ENCODE measurements around the gene ALX4.

ALX4 gene

DNA sequence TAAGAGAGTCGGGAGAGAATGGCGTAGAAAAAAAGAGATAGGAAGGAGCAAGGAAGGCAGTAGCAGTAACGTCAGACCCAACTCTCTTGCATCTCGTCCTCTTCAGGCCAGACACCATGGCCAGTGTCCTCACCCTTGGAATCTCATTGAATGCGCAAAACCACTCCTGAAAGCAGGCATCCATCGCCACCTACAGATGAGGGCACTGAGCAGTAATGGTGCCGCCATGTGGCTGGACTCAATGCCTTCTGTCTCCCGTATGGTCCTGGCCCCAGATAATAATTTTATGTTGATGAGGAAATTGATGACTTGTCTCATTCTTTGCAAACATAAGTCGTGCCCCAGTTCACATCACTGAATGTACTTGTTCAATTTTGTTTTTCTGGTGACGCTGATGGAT lies 17.8 kb upstream of the ALX4 start:
- Histone ChIP-seq H3K79me2 (ENCODE audit: low read length) (no peaks in the 10 kb centered on the region), H3F3A (ENCODE audit: insufficient read depth, low read length) (no peaks in the 10 kb centered on the region), H3K27ac (ENCODE audit: low read length) (no peak overlapping the region), H3K9me3 (replicated peaks; ENCODE audit: insufficient read depth, low read length) (no peaks in the 10 kb centered on the region), H3K4me2 (ENCODE audit: low read depth, low read length) (no peak overlapping the region), H3K27me3 (replicated peaks; ENCODE audit: insufficient read depth, low read length) (peaks cover 6% of the 10 kb centered on the region; the same call in 1 of the 2 replicates), H3K36me3 (replicated peaks; ENCODE audit: insufficient read depth, low read length) (no peaks in the 10 kb centered on the region), H3K9ac (ENCODE audit: low read length) (no peak overlapping the region), H3K4me1 (ENCODE audit: low read length) (no peaks in the 10 kb centered on the region), H3K9me2 (replicated peaks; ENCODE audit: insufficient read depth, low read length) (no peaks in the 10 kb centered on the region), H4K20me1 (ENCODE audit: insufficient read depth, low read length) (no peaks in the 10 kb centered on the region), H3K4me3 (ENCODE audit: low read length) (no peak overlapping the region), H2AFZ (ENCODE audit: low read length) (no peak overlapping the region)
- TF ChIP-seq CTCF (IDR thresholded peaks at IDR 0.05; ENCODE audit: low read length) (0 out of 2 replicates have a peak, but pooled peaks have one; percentile 3), EZH2phosphoT487 (IDR thresholded peaks at IDR 0.05; ENCODE audit: low read length) (no peak)
- DNase-seq = no peak

DNA sequence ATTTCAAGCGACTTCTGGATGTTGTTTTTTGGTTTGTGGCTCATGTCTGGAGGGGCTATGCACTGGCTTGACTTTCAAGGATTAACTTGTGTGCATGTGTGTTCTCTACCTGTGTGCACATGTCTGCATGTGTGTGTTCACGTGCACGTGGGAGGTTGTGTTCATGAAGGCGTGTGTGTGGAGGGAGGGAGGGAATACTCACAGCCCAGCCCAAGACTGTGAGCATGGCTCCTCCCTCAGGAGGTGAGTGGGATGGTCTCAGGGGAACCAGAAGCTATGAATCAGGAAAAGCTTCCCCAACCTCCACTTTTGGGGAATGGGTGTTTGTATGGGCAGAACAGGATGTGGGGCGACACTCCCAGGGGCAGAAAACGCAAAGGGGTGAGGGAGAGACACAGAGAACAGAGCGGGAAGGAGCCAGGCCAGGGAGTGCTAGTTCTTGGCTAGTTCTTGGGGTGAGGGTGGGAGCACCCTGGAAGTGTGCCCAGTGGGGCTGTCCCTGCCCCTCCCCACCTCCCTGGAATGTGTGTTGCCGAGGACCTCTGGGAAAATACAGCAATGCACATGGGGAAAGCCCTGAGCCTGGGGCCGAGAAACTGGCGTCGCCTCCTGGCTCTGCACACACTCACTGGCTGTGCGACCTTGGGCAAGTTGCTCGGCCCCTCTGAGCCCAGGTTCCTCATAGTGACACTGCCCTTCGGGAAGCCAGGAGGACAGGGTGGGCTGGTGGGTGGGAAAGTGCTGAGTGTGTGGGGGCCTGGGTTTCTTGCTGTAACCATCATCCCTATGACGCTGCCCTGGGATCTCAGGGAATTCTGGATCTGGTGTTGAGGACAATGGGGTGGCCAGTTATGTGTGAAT lies 16.9 kb upstream of the ALX4 start:
- Histone ChIP-seq H3K9me3 (replicated peaks; ENCODE audit: insufficient read depth, low read length) (no peaks in the 10 kb centered on the region), H3K79me2 (ENCODE audit: low read length) (no peaks in the 10 kb centered on the region), H4K20me1 (ENCODE audit: insufficient read depth, low read length) (no peaks in the 10 kb centered on the region), H3K4me2 (ENCODE audit: low read depth, low read length) (no peak overlapping the region), H3K4me3 (ENCODE audit: low read length) (no peak overlapping the region), H3K27ac (ENCODE audit: low read length) (no peak overlapping the region), H3K36me3 (replicated peaks; ENCODE audit: insufficient read depth, low read length) (no peaks in the 10 kb centered on the region), H3K9me2 (replicated peaks; ENCODE audit: insufficient read depth, low read length) (no peaks in the 10 kb centered on the region), H3K27me3 (replicated peaks; ENCODE audit: insufficient read depth, low read length) (peaks cover 15% of the 10 kb centered on the region), H3K4me1 (ENCODE audit: low read length) (no peaks in the 10 kb centered on the region), H2AFZ (ENCODE audit: low read length) (no peak overlapping the region), H3F3A (ENCODE audit: insufficient read depth, low read length) (no peaks in the 10 kb centered on the region), H3K9ac (ENCODE audit: low read length) (no peak overlapping the region)
- no peak for DNase-seq
- no peak for TF ChIP-seq EZH2phosphoT487 (IDR thresholded peaks at IDR 0.05; ENCODE audit: low read length)
- TF ChIP-seq CTCF (IDR thresholded peaks at IDR 0.05; ENCODE audit: low read length) = no peak
- TF ChIP-seq EZH2 (optimal IDR thresholded peaks at IDR 0.05; ENCODE audit: low read depth, low read length) = no peak

DNA sequence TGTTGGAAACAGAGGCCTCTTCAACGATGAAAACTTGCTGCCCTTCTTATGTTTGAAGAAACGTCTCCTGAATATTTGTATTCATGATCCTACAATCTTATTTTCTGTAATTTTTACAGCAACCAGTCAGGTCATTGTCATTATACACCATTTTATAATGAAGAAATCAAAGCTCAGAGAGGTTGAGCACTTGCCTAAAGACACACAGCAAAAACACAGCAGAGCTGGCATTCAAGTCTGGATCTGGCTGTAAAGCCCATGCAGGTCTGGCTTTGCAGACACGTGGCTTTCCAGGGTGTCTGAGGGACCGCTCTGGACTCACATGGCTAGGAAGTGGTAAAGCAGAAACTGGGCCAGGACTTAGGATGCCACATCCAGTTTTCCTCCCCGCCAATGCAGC lies 15.8 kb upstream of the ALX4 start:
- H4K20me1 ChIP-seq (ENCODE audit: insufficient read depth, low read length) = no peaks in the 10 kb centered on the region
- H3K27ac ChIP-seq (ENCODE audit: low read length) = no peak overlapping the region
- no peaks in the 10 kb centered on the region for H3K79me2 ChIP-seq (ENCODE audit: low read length)
- no peak overlapping the region for H2AFZ ChIP-seq (ENCODE audit: low read length)
- no peak overlapping the region for H3K9ac ChIP-seq (ENCODE audit: low read length)
- no peak overlapping the region for H3K4me3 ChIP-seq (ENCODE audit: low read length)
- no peaks in the 10 kb centered on the region for H3K36me3 ChIP-seq (replicated peaks; ENCODE audit: insufficient read depth, low read length)
- peaks cover 27% of the 10 kb centered on the region for H3K27me3 ChIP-seq (replicated peaks; ENCODE audit: insufficient read depth, low read length)
- no peaks in the 10 kb centered on the region for H3F3A ChIP-seq (ENCODE audit: insufficient read depth, low read length)
- TF ChIP-seq CTCF (IDR thresholded peaks at IDR 0.05; ENCODE audit: low read length) (no peak), EZH2 (optimal IDR thresholded peaks at IDR 0.05; ENCODE audit: low read depth, low read length) (no peak), EZH2phosphoT487 (IDR thresholded peaks at IDR 0.05; ENCODE audit: low read length) (no peak)
- no peaks in the 10 kb centered on the region for H3K4me1 ChIP-seq (ENCODE audit: low read length)
- no peak for DNase-seq
- no peak overlapping the region for H3K4me2 ChIP-seq (ENCODE audit: low read depth, low read length)
- no peaks in the 10 kb centered on the region for H3K9me3 ChIP-seq (replicated peaks; ENCODE audit: insufficient read depth, low read length)
- H3K9me2 ChIP-seq (replicated peaks; ENCODE audit: insufficient read depth, low read length) = no peaks in the 10 kb centered on the region

Data from MM.1S (cell line).